RWPE2 (cell line): ENCODE results near the gene PRSS27.
A peak's percentile ranks its signal among the peaks of the same experiment; 100 is the strongest.
"Not testable (repeated sequence)": the region's sequence is repeated elsewhere in the genome, so short reads cannot be mapped to it uniquely, and the experiment has no call there.

ENCODE experiments used
- ATAC-seq: fragments of 200-7000 bp; cut with Tn5 transposase; 3 replicates; pipeline ENCODE4 v1.9.1; 2021; ENCODE audit warnings: low read depth
- DNase-seq: peaks from one replicate; pipeline ENCODE4 v3.0.0-alpha.2; 2020; ENCODE audit warnings: low spot score
- H3K27ac ChIP-seq: fragments of 450-650 bp; 2 replicates; pipeline ENCODE4 v1.5.1; 2017; ENCODE audit warnings: mild to moderate bottlenecking; ENCODE audit not compliant: poor library complexity, severe bottlenecking
- H3K27me3 ChIP-seq: fragments of 250-450 bp; sonication (Bioruptor Pico); 2 replicates; pipeline ENCODE4 v1.5.1; 2021; ENCODE audit warnings: mild to moderate bottlenecking, moderate library complexity; ENCODE audit not compliant: insufficient read depth, poor library complexity, severe bottlenecking
- H3K36me3 ChIP-seq: fragments of 250-450 bp; sonication (Bioruptor Pico); 2 replicates; pipeline ENCODE4 v1.5.1; 2020; ENCODE audit warnings: low read depth, mild to moderate bottlenecking, moderate library complexity
- H3K4me1 ChIP-seq: fragments of 250-450 bp; sonication (Bioruptor Pico); 2 replicates; pipeline ENCODE4 v1.5.1; 2021; ENCODE audit warnings: mild to moderate bottlenecking, moderate library complexity; ENCODE audit not compliant: insufficient read depth, poor library complexity, severe bottlenecking
- H3K4me3 ChIP-seq: fragments of 250-450 bp; sonication (Bioruptor Pico); 2 replicates; pipeline ENCODE4 v1.5.1; 2021; ENCODE audit warnings: mild to moderate bottlenecking, moderate library complexity; ENCODE audit not compliant: severe bottlenecking
- H3K9me3 ChIP-seq: fragments of 250-450 bp; sonication (Bioruptor Pico); 2 replicates; pipeline ENCODE4 v1.5.1; 2021; ENCODE audit warnings: mild to moderate bottlenecking, moderate library complexity; ENCODE audit not compliant: severe bottlenecking
- CTCF ChIP-seq: fragments of 450-650 bp; IDR thresholded peaks from one replicate; pipeline ENCODE4 v1.5.1; 2017; ENCODE audit warnings: mild to moderate bottlenecking, moderate library complexity; ENCODE audit not compliant: poor library complexity, severe bottlenecking

PRSS27 gene

GRCh38 chr16:2675021-2675420, 45.0 kb downstream of the PRSS27 start:
- no peaks in the 10 kb centered on the region for H3K9me3 ChIP-seq
- no peaks in the 10 kb centered on the region for H3K27me3 ChIP-seq
- no peak for DNase-seq
- H3K4me3 ChIP-seq: no peak overlapping the region
- H3K4me1 ChIP-seq: peaks cover 4% of the 10 kb centered on the region
- H3K27ac ChIP-seq: no peak overlapping the region
- H3K36me3 ChIP-seq: no peaks in the 10 kb centered on the region
- TF ChIP-seq CTCF: no peak
- no peak for ATAC-seq

GRCh38 chr16:2673066-2673999, 46.7 kb downstream of the PRSS27 start:
- Histone ChIP-seq H3K4me3 (peak overlapping the region; percentile 99), H3K9me3 (no peaks in the 10 kb centered on the region), H3K4me1 (peaks cover 4% of the 10 kb centered on the region), H3K27me3 (no peaks in the 10 kb centered on the region), H3K36me3 (peaks cover 4% of the 10 kb centered on the region; the same call in 1 of the 2 replicates), H3K27ac (peak overlapping the region; percentile 28)
- peak; percentile 94 for DNase-seq
- ATAC-seq: peak; percentile 95
- no peak for TF ChIP-seq CTCF

GRCh38 chr16:2671741-2672140, 48.3 kb downstream of the PRSS27 start:
- Histone ChIP-seq H3K4me3 (no peak overlapping the region), H3K27ac (no peak overlapping the region), H3K27me3 (no peaks in the 10 kb centered on the region), H3K4me1 (peaks cover 4% of the 10 kb centered on the region), H3K9me3 (no peaks in the 10 kb centered on the region), H3K36me3 (peaks cover 4% of the 10 kb centered on the region; the same call in 1 of the 2 replicates)
- ATAC-seq (no peak), DNase-seq (no peak)
- no peak for TF ChIP-seq CTCF

GRCh38 chr16:2671193-2671592, 48.8 kb downstream of the PRSS27 start:
- not testable (repeated sequence) for H3K36me3 ChIP-seq, ATAC-seq, DNase-seq, H3K4me1 ChIP-seq, H3K27me3 ChIP-seq, H3K4me3 ChIP-seq, H3K27ac ChIP-seq, H3K9me3 ChIP-seq

GRCh38 chr16:2670017-2670416, 50.0 kb downstream of the PRSS27 start:
- ATAC-seq, H3K36me3 ChIP-seq, H3K27me3 ChIP-seq, H3K4me1 ChIP-seq, H3K27ac ChIP-seq, H3K9me3 ChIP-seq, H3K4me3 ChIP-seq, DNase-seq: not testable (repeated sequence)
- peak; percentile 72 for TF ChIP-seq CTCF

GRCh38 chr16:2669587-2669986, 50.4 kb downstream of the PRSS27 start:
- not testable (repeated sequence) for H3K4me3 ChIP-seq, H3K36me3 ChIP-seq, H3K27ac ChIP-seq, H3K27me3 ChIP-seq, H3K4me1 ChIP-seq, ATAC-seq, DNase-seq, H3K9me3 ChIP-seq

- not testable (repeated sequence) for H3K9me3 ChIP-seq, H3K27me3 ChIP-seq, H3K27ac ChIP-seq, DNase-seq, ATAC-seq, H3K36me3 ChIP-seq, H3K4me3 ChIP-seq
- H3K4me1 ChIP-seq: peaks cover 11% of the 10 kb centered on the region
Measured at GRCh38 chr16:2666671-2667070, 53.4 kb downstream of the PRSS27 start.
